Kidney epithelial cell (primary cell): ENCODE results near the gene DAZAP2. TPM values are rescaled to one million over a fixed set of nuclear protein-coding genes. Genes with fewer than 3 reads are reported as not detected.
"Not testable (repeated sequence)": the region's sequence is repeated elsewhere in the genome, so short reads cannot be mapped to it uniquely, and the experiment has no call there.

Experiments
- DNase-seq: peaks from one replicate; pipeline ENCODE4 v3.0.0-alpha.2; 2010; ENCODE audit warnings: low read depth
- H3K27me3 ChIP-seq: 2 replicates; pipeline ENCODE4 v1.6.0; 2011; ENCODE audit warnings: low read length; ENCODE audit not compliant: control insufficient read depth, insufficient read depth
- H3K36me3 ChIP-seq: 2 replicates; pipeline ENCODE4 v1.5.1; 2011; ENCODE audit warnings: low read length; ENCODE audit not compliant: control insufficient read depth, insufficient read depth
- H3K4me3 ChIP-seq: 2 replicates; pipeline ENCODE4 v1.5.1; 2011; ENCODE audit warnings: low read depth, mild to moderate bottlenecking, control low read depth, low read length
- CTCF ChIP-seq: IDR thresholded peaks from 2 replicates; pipeline ENCODE4 v1.5.1; 2011; ENCODE audit warnings: mild to moderate bottlenecking, moderate library complexity, low read length, control low read depth, inconsistent platforms; ENCODE audit not compliant: insufficient read depth, poor library complexity, severe bottlenecking
- total RNA-seq: library from RNA; depleted of rRNA; stranded (reverse); fragments of >200 nt; gene quantifications from 2 replicates; pipeline ENCODE4 v1.2.3, GENCODE V29; 2015

The DAZAP2 gene
- total RNA-seq, 1 donor from 2014 or later = 244 TPM

- no peaks in the 10 kb centered on the region for H3K27me3 ChIP-seq
- no peaks in the 10 kb centered on the region for H3K36me3 ChIP-seq
- no peak for DNase-seq
- H3K4me3 ChIP-seq = peak overlapping the region; percentile 77
- TF ChIP-seq CTCF = no peak
These were observed 19.9 kb upstream of the DAZAP2 start for GRCh38 chr12:51218607-51219161.

- no peak overlapping the region for H3K4me3 ChIP-seq
- TF ChIP-seq CTCF = no peak
- no peaks in the 10 kb centered on the region for H3K27me3 ChIP-seq
- DNase-seq = no peak
- no peaks in the 10 kb centered on the region for H3K36me3 ChIP-seq
These were observed 19.3 kb upstream of the DAZAP2 start for GRCh38 chr12:51219322-51219721.

- H3K36me3 ChIP-seq, H3K27me3 ChIP-seq, H3K4me3 ChIP-seq, DNase-seq: not testable (repeated sequence)
These were observed 18.8 kb upstream of the DAZAP2 start for GRCh38 chr12:51219857-51220256.

- Histone ChIP-seq H3K4me3 (no peak overlapping the region), H3K27me3 (no peaks in the 10 kb centered on the region), H3K36me3 (no peaks in the 10 kb centered on the region)
- no peak for DNase-seq
- TF ChIP-seq CTCF = no peak
These were observed 16.2 kb upstream of the DAZAP2 start for GRCh38 chr12:51222461-51222860.

- no peaks in the 10 kb centered on the region for H3K27me3 ChIP-seq
- no peak for TF ChIP-seq CTCF
- no peak for DNase-seq
These were observed 14.0 kb upstream of the DAZAP2 start for GRCh38 chr12:51224625-51225024.

GRCh38 chr12:51225234-51225633 lies 13.4 kb upstream of the DAZAP2 start:
- no peaks in the 10 kb centered on the region for H3K27me3 ChIP-seq
- no peak for TF ChIP-seq CTCF
- no peaks in the 10 kb centered on the region for H3K36me3 ChIP-seq
- no peak overlapping the region for H3K4me3 ChIP-seq
- no peak for DNase-seq

More at GRCh38 chr12:51224625-51225024, 14.0 kb upstream of the DAZAP2 start:
- no peak overlapping the region for H3K4me3 ChIP-seq
- no peaks in the 10 kb centered on the region for H3K36me3 ChIP-seq
